ENCODE results near the gene TOMM20L. TPM values are rescaled to one million over a fixed set of nuclear protein-coding genes. Genes with fewer than 3 reads are reported as not detected.

The TOMM20L gene
- not detected in 2 replicates for total RNA-seq

DNA sequence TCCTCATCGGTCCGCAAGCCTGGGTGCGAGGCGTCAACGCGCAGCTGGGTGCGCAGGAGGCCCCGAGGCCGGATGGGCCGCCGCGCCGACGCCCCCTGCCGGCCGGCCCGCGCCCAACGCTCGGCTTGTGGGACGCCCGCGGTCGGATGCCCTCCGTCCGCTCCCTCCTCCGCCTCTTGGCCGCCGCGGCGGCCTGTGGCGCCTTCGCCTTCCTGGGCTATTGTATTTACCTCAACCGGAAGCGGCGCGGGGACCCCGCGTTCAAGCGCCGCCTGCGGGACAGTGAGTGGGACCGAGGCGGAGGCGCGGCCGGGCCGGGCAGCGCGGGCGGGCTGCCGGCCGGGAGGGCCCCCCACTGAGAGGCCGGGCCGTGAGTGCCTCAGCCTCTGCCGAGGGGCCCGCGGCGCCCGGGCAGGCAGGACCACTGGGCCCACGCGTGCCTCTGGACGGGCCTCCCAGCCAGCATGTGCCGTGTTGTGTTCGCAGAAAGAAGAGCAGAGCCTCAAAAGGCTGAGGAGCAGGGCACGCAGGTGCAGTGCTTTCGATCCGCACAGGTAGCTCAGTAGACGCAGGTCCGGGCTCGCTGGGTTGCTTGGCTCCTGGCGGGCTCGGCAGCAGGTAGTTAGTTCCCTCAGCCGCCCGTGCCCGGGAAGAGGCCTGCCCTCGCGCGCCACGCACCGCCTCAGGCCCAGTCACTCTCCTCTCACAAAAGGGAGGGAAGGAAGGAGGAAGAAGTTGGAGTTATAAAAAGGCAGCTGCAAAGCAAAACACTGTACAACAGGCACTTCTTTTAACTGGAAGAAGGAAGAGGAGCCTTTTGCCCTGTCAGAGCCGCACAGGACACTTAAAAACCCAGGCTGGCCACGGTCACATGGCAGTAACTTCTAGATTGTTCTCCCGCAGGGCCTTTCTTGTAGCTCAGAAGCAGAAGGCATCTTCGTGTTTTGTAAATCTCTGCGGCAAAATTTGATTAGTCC lies at the start of gene TOMM20L:
Gene TOMM20L (plus strand): TSS at position 119 of the 977 bp plus-strand sequence. CDS start 28 bp downstream, at position 147.

DNA sequence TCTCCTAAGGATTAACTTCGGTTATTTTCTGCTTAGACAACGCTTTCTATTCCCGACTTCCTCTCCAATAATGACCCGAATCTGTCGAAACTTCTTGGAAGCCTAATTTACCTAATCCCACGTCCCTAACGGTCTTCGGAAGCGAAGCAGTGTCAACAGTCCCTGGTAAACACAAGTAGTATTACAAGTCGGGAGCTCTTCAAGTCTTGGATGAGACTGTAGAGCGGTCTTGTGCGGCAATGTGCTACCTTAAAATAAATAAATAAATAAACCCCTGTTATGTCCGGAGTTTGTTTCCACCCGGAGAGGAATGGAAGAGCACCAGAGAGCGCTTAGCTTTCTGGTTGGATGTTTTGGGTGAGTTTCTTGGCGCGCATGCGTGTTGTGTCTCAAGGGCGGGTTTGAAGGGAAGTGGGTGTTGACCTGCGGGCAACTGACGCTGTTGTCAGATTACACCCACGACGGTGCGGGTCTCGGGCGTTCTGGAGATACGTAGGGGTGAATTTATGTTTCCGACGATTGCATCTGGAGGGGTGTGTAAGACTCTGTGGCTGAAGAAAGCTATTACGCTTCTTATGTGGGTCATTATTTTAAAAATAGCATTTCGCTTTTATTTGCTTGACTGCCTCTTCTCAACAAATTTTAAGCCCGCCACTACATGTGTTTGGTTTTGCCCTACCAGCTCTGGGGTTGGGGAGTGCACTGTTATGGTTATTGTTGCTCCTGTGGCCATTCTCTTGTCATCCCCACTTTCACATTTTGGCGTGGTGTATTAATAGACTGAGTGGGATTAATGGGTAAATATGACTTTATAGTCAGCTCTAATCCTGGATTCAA lies 31.8 kb downstream of the TOMM20L start, which contains the start of the genes KIAA0586 and TIMM9:
Gene KIAA0586 (plus strand): TSS at position 439 of the 837 bp plus-strand sequence. CDS start 546 bp downstream, outside the sequence.
Gene TIMM9 (minus strand): TSS at position 251 of the 837 bp plus-strand sequence. CDS start 15,586 bp downstream, outside the sequence.

Other genes with a start within 250 kb of the TOMM20L start
- 1.6 and 3.9 TPM in 2 replicates for gene ARMH4, start 243.7 kb upstream of the TOMM20L start, total RNA-seq
- 54.6 and 55.3 TPM in 2 replicates for gene ACTR10, start 195.8 kb upstream of the TOMM20L start, total RNA-seq
- 80.3 and 85.2 TPM in 2 replicates for gene PSMA3, start 151.1 kb upstream of the TOMM20L start, total RNA-seq
- gene ARID4A, start 97.4 kb upstream of the TOMM20L start, total RNA-seq: 2.6 and 5.4 TPM in 2 replicates
- gene TIMM9, start 31.6 kb downstream of the TOMM20L start, total RNA-seq: 60.8 and 84.8 TPM in 2 replicates
- gene KIAA0586, start 31.8 kb downstream of the TOMM20L start, total RNA-seq: 9.2 and 11.1 TPM in 2 replicates
- 4.8 and 26.0 TPM in 2 replicates for gene DACT1, start 242.0 kb downstream of the TOMM20L start, total RNA-seq

All from pericardium fibroblast (primary cell).